GM18873 (cell line): Measurements from ENCODE around the gene CTDP1.

ENCODE experiments used
- ATAC-seq: cut with Tn5 transposase; IDR thresholded peaks from one replicate; pipeline ENCODE4 v1.9.1; 2021; ENCODE audit warnings: mild to moderate bottlenecking, moderate library complexity, moderate number of reproducible peaks; ENCODE audit not compliant: unreplicated experiment, low FRiP score

CTDP1 gene

GRCh38 chr18:79754022-79754761, 74.6 kb downstream of the CTDP1 start:
- no peak for ATAC-seq

DNA sequence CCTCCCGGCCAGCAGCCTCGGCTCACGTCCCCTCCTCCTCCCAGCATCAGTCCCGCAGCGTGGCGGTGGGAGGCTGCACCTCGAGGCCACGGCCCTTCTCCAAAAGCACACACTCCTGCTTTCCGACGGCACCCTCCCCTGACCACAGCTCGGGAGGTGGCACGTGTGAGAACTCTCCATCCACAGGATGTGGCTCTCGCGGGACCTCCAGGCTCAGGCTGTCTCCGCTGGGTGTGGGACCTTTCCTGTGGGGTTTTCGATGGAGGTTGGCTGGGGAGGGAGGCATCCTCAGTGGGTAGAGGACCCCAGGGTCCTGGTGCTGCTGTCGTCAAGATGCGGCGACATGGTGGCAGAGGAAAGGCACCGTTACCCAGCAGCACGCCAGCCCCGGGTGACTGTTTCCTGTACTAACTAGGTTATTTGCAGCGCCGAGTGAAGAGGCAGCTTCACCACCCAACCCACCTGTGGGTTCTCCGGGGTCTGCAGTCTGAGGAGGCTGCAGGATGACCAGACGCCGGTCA, 75.3 kb downstream of the CTDP1 start:
- no peak for ATAC-seq

- ATAC-seq, result no peak
These were observed 76.0 kb downstream of the CTDP1 start for GRCh38 chr18:79755496-79756142.

DNA sequence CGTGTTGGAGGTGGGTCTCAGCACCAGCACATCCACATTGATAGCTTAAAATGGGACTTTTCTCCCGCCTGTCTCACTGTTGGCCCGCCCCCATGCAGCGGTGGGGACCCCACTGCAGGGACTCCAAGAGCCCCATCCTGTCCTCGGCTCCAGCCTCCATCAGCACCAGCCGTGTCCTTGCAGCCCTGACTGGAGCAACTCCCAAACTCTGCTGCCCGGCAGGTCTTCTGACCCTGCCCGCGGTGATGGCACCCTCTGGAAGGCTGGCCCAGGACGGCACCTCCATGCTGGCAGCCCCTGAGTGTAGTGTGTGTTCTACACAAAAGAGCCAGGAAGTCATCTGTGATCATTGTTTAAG, 76.5 kb downstream of the CTDP1 start:
- ATAC-seq, result no peak

GRCh38 chr18:79756826-79757225, 77.2 kb downstream of the CTDP1 start:
- ATAC-seq, result no peak

- ATAC-seq, result no peak
These were observed 80.7 kb downstream of the CTDP1 start for GRCh38 chr18:79760348-79760747.

GRCh38 chr18:79760881-79761280, 81.3 kb downstream of the CTDP1 start:
- ATAC-seq, result no peak

GRCh38 chr18:79763407-79763806, 83.8 kb downstream of the CTDP1 start:
- ATAC-seq, result no peak

GRCh38 chr18:79764131-79764530, 84.5 kb downstream of the CTDP1 start:
- ATAC-seq, result no peak

GRCh38 chr18:79765491-79766245, 86.1 kb downstream of the CTDP1 start:
- no peak for ATAC-seq

DNA sequence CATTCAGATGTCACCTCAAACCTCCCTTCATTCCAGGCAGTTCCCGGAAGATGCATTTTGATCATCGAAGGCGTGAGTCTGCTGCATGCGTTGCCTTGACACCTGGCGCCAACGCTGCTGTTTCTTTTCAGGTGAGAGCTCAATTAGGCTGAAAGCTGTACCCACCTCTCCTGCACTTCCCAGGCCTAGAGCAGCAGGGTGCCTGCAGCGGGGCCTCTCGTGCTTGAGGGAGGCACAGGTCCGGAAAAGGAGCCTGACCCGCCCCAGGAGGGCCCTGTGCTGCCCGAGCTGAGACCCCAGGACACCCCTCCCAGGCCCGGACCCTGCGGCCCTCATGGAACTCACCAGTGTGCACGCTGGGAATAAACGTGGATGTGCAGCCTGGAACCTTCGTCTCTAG, 86.7 kb downstream of the CTDP1 start:
- ATAC-seq, result no peak

DNA sequence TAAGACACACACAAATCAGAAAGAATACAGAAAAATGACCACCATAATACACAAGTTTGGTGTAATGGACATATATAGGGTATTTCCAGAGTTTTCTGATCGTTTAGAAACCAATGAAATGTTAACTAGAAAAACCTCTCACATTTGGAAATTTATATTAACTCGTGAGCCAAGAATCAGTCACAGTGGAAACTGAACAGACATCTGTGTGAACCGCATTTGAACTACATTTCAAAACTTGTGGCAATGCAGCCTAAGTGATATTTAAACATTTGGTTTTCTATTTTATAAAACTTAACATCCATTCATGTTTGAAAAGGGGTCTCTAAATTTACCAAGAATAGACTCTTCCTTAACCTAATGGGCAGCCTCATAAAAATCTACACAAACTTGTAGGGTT, 89.1 kb downstream of the CTDP1 start:
- ATAC-seq, result no peak

- no peak for ATAC-seq
These were observed 90.3 kb downstream of the CTDP1 start for GRCh38 chr18:79769698-79770500.

- ATAC-seq, result no peak
These were observed 90.9 kb downstream of the CTDP1 start for GRCh38 chr18:79770501-79770815.

- no peak for ATAC-seq
These were observed 91.2 kb downstream of the CTDP1 start for GRCh38 chr18:79770826-79771225.

DNA sequence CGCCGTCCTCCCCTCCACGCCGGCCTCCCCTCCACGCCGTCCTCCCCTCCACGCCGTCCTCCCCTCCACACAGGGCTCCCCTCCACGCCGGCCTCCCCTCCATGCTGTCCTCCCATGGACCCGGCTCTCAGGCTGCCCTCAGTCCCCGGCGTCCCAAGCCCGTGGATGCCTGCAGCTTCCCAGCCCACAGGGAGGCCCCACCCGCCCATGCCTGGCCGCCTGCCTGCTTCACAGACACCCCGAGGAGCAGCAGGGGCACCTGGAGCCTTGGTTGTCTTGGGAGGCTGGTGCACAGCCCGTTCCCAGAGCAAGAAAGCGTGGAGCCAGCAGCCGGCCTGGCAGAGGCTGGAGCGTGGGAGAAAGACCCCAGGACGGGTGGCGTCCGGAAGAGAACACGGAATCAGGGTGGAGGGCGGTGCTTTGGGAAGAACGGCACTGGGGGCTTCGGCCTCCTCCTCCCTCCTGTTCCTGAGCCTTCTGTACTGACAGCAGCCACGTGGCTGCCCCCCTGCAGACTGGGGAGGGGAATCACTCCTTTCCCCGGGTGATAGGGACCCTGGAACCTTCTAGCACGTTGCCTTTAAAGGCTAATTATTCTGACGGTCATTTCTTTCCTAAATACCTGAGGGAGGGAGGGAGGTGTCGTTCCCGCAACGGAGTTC, 92.0 kb downstream of the CTDP1 start:
- no peak for ATAC-seq

DNA sequence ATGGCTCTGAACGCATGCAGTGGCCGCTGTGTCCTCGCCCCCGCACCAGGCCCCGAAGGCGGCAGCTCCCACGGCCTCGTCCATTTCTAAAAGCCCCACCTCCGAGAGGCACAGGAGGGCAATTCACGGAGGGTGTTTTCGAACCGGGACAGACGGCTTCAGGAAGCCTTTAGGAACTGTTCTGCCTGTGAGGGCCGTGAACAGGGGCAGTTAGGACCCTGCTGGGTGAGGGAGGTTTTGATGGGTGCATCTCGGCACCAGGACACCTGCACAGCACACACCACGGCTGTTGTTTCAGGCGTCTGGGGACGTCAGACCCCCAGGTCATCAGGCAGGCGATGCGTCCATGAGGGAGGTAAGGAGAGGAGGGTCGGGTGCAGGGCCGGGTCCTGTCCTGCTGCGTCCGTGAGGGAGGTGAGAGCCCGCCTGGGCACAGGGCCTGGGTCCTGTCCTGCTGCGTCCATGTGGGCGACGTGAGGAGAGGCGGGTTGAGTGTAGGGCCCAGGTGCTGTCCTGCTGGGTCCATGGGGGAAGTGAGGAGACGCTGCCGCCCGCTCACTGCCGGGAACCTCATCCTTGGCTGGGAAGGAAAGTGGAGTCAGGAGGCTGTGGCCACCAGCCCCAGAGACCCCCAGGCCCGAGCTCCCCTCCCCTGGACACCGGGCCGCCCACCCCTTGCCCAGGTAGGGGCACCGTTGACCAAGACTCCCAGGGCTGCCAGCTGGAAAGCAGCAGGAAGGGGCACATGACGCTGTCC, 92.7 kb downstream of the CTDP1 start:
- ATAC-seq, result no peak

GRCh38 chr18:79772865-79773696, 93.5 kb downstream of the CTDP1 start:
- ATAC-seq, result no peak

DNA sequence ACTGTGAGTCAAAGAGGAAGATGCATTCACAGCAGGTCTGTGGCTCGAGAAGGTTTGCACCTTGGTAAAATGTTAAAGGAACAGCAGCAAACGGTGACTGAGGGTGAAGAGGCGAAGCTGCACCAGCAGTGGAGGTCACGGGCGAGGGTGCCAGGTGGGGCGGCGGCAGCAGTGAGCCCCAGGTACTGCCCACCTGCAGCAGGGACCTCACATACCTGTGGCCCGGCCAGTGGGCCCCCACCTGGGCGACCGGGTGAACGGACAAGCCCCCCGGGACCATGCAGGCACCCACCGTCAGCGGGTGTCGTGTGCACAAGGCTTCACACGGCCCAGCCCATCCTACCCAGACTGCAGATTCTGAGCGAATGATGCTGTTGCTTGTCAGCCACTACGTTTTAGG, 94.5 kb downstream of the CTDP1 start:
- ATAC-seq, result no peak
